GM18520 (cell line): ENCODE measurements around the gene SULT1C3.

Source experiments
- ATAC-seq: cut with Tn5 transposase; IDR thresholded peaks from one replicate; pipeline ENCODE4 v1.9.1; 2021; ENCODE audit not compliant: unreplicated experiment

The SULT1C3 gene

DNA sequence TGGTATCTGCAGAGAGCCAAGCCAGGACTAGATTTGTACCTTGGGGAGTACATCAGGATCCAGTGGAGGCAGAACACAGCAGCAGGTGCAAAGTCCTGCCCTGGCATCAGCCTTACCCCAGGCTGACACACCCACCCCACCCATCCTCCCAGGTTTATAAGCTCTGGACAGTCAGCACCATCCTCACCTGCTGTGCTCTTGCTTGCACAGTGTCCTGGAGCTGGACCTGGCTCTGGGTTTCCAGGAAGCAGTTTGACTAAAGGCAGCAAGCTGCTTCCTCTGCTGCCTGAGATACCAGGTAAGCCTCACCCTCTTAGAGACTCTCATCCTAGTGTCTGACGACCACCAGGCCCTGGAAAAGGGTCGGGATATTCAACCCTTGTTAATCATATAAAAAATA, at the start of gene SULT1C3:
SULT1C3 (plus strand) TSS at position 183 of the 400 bp plus-strand sequence. CDS start 7,227 bp downstream, outside the sequence.
- no peak for ATAC-seq

DNA sequence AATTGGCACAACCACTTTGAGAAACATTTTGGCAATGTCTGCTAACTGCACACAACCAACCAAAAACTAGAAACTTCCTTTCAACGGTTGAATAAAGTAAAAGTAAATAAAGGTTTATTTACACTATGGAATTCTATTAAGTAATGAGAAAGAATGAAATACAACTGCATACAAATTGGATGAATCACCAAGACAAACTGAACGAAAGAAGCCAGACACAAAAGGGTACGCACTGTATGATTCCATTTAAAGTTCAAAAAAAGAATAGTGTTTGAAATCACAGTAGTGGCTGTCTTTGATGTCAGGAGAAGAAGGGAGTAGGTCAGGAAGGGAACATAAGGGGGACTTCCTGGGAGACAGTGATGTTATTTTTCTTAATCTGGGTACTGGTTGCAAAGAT, 46.5 kb upstream of the SULT1C3 start:
- ATAC-seq = no peak

DNA sequence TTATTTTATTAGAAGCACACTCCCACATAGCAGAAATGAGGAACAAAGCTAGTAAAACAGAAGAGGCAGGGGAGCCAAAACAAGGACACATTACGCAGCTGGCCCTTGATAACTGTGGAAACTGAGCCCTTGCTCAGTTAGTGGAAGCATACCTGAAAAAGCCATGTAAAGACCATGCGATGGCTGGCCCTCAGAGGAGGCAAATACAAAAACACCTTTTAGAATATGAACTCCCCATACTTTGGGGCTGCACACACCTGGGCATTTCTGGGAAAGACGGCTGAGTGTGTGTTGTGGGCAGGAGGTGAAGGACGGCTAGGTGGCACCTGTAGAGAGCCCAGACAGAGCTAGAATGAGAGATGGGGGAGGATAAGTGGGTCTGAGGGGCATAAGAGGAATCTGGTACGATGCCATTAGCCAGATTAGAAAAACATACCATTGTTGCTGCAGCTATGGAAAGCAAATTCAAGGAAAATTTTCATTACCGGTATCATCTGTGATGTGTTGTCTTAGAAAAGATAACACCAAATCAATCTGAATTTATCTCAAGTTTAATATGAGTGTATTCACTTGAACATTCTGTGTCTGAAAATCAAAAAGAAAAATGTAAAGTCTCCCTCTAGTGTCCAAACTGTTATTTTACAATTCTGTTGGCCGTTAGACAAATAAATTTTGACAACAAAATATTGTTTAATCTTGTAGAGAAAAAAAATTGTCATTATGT, 45.2 kb upstream of the SULT1C3 start:
- no peak for ATAC-seq

DNA sequence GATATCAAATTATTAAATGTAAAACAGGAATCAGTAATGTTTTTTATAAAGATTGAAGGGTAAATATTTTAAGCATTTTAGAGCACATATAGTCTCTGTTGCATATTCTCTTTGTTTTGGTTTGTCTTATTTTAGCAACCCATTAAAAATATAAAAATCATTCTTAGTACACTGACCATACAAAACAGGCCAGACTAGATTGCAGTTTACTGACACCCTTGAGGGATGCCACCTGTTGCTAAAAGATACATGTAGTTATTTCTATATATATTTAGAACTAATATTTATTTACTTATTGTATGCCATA, 44.7 kb upstream of the SULT1C3 start:
- ATAC-seq = no peak

DNA sequence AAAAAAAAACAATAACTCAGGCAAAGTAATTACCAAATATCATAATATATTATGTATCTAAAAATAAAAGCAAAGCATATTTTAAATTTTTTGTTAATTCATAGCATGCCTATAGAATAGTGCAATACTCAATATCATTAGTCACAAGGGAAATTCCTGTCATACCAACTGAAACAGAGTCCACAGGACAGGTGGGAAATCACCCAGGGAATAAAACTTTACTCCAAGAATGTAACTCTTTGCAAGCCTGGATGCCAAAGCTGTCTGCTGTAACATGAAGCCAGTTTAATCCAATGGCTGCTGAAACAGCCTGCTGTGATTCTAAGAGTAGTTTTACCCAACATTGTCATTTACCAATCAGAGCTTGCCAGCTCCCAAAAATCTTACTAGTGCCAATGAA, 40.0 kb upstream of the SULT1C3 start:
- ATAC-seq = no peak

DNA sequence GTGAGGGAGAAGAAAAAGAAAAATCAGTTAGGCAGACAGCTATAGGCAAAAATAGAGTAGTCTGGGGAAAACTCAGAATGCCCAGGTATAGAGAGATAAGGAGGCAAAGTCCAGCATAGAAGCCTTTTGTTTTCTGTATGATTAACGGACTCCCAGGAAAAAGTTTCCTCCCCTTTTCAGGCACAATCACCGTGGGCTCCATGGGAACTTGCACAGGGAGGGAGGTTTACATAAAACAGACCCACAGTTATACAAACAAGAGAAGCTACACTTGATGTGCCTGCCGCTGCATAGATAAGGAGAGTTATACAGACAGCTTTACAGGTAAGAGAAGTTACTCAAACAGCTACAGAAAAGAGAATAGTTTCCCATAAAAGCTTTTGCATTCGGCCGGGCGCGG, 39.2 kb upstream of the SULT1C3 start:
- no peak for ATAC-seq

DNA sequence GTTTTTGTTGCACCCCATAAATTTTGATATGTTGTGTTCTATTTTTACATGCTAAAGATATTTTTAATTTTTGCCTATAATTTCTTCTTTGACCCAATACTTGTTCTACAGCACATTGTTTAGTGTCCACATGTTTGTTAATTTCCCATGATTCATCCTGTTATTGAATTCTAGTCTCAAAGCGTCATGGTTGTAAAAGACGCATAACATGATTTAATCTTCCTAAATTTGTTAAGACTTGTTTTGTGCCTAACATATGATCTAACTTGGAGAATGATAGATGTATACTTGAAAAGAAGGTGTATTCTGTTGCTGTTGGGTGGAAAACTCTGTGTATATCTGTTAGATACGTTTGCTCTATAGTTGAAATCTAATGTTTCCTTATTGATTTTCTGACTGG, 27.1 kb upstream of the SULT1C3 start:
- ATAC-seq = no peak

DNA sequence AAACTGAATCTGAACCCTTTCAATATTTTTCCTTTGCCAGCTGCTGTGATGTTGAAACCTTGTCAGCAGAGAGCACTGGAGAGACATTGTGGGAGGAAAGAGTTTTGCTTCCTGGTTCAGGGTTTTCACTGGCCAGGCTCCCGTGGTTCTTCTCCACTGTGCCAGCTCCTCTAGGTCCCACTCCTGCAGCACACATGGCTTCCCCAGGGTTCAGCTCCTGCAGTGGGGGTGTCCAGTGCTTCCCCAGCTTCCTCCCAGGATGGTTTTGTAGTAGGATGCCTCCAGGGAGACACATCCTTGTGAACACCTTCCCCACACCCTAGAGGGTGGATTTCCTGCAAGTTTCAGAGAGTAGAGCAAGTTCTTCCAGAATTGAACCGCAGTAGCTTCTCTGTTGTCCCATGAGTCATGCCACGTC, 24.0 kb upstream of the SULT1C3 start:
- ATAC-seq = no peak

DNA sequence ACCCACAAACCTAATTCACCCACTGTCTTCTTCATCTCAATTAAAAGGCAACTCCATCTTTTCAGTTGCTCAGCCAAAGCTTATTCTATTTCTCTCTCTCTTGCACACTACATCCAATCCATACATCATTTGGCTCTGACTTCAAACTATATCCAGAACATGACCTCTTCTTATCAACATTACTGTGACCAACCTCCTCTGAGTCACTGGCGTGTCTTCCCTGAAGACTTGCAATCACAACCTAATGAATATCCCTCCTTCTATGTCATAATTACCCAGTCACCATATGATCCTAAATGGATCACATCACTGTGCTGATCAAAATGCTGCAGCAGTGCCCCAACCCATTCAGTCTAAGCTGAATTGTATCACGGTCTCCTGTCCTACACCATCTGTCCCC, 22.6 kb upstream of the SULT1C3 start:
- ATAC-seq = no peak

DNA sequence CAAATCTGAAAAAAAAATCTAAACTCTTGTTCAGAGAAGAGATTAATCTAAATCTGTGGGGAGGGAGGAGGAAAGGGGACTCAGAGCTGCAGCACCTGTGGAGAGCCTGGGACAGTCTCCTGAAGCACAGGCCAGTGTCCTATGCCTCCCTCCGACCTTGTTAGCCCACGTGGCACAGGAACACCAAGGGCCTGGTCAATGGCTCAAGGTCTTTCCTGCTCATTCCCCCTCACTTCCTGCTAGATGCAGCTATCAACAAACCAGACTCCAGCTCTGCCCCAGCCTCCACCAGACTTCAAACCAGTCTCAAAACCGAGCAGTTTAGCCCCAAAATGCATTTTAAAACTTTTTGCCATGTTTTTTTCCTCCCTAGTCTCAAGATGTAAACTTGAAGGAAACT, 20.1 kb upstream of the SULT1C3 start:
- ATAC-seq = no peak

DNA sequence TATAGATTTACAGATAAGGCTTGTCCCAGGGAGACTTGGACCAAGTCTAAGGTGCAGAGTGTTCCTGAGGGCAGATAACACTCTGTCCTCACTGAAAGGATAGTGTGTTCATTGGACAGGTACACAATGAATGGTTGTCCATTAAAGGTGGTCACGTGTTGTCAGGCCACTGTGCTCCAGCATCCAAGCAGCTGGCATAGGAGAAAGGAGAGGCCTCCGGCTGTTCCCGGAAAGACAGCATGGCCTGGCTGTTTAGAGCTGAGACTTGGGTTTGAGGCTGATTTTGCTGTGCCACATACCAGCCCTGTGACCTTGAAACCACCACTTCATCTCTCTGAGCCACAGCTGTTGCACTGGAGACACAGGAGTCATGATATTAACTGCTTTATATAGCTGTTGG, 19.6 kb upstream of the SULT1C3 start:
- ATAC-seq = no peak

DNA sequence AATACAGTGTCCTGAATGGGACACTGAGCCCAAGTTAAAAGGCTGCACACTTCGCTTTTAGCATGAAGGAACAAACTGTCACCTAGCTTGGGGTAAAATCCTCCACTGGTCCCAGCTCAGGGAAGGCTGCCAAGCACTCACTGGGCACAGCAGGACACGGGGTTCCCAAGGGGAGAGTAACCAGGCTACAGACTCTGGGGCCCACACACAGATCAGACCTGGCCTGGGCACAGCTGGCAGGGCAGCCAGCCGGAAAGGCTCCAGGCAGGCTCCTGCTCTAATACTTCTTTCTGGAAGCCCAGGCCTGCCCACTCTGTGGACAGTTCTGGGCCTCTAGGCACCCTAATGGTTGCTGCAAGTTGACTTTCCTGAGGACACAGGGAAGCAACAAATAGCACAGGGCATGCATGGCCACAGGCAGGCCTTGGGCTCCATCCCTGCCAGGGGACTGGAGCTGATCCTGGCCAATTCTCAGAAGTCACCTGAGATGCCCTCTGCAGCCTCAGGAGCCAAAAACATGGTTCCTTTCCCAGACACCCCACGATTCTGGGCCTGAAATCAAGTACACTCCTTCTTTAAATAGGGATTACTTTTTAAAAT, 18.7 kb upstream of the SULT1C3 start:
- ATAC-seq = no peak

DNA sequence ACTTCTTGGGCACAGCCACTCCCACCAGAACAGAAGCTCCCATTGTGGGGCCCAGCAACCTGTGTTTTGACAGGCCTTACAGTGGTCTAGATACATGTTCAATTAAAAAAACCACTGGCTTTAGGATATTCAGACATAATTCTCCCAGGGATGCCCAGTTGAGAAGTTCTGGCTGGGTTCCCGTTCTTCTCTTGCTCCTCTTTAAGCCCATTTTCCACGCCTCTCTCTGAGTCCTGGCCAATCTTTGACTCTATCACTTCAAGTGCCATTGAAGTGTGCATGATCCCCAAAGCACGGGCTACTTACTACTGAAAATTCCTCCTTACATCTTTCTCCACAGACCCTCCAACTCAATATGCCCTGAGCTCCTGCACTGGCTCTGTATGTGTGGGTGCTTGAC, 17.5 kb upstream of the SULT1C3 start:
- no peak for ATAC-seq

DNA sequence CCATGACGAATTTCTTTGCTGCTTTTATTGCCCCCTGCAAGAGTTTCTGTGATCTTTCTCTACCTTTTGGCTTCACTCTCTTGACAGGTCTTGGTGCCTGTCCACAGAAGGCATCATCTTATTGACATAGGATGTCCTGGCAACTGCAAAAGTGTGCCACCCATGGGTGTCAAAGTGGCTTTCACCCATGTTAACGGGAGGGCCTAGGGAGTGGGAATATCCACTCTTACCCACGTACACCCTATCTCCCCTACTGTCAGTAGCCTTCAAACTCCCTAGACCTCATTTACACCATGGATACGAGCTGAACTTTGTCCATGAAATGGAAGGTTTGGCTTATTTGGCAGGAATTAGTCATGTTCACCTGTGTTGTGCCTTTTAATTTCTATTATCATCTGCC, 16.2 kb upstream of the SULT1C3 start:
- ATAC-seq = no peak

DNA sequence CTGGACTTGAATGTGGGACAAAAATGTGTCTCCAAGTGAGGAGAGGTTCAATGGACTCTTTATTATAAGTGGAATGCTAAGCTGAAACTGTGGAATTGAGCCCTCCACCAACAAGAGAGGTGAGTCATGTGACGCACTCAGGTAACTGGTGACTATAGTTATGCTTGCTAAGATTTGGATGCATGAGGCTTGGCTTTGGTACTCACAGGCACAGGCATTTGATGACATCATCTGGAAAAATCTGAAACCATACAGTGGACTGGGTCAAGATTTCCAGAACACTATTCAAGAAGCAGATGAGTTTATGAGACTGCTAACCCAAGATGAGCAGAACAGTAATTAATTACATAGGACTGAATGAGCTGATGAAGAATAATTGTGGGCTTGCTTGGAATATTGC, 15.7 kb upstream of the SULT1C3 start:
- ATAC-seq = no peak

DNA sequence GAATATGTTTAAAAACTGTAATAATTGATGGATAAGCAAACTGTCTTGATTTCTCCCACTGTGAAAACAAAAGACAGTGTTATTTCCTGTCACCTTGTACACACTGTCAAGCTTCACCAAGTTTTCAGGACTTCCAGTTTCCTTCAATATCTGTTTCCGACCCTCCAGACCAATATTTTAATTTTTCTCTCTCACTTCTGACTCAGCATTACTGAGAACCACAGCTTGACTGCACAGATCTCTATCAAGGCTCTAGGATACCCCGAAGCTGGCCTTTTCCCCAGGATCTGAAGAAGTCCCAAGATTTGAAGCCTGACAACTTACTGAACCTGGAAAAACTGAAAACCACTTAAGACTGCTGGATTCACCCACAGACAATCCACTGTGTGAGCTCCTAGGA, 13.2 kb upstream of the SULT1C3 start:
- ATAC-seq = no peak

DNA sequence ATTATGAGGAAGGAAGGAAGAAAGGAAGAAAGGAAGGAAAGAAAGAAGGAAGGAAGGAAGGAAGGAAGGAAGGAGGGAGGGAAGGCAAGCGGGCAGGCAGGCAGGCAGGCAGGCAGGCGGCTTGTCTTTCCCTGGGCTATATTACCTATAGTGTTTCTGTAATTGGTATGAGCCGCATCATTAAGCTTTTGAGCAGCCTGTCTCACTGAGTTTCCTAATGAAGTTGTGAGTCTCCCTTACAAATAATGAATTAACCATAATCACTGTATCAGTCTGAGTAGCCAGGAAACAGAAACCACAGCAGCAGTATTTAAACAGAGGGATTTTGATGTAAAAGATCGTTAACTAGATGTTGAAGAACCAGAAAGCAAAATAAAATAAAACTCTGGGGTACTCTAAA, 11.8 kb upstream of the SULT1C3 start:
- no peak for ATAC-seq

DNA sequence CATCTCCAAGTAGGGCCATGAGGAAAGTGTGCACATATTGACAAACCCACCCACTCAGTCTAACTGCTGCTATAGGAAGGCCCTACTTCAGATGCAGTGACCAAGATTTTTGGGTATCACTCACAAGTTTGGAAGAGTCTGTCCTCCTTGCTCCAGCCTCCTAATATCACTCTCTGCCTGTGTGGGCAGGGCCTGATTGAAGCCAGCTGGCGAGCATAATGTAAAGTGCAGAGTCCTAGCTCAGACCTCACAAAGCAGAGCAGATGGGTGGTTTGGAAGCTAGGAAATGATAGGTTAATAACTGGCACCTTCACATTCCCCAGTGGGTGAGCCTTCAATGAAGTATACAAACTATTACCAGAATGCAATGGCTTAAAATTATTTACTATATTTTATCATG, 11.2 kb upstream of the SULT1C3 start:
- no peak for ATAC-seq

DNA sequence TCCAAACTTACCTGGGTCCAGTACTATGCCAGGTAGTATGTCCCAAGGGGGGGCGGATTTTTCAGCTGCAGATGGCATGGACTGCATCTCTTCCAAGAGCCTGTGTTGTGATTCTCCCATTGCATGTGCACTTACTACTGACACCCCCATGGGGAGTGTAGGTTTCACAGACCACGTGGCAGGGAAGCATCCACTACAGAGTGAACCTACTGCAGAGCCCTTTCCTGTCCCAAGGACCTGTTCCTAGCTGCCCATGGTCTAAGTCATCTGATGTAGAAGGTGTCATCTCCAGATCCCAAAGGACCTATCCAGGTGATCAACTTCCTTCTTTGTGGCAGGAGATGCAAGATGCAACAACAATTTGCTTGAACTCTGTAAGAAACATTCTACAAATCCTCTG, 9.9 kb upstream of the SULT1C3 start:
- no peak for ATAC-seq

DNA sequence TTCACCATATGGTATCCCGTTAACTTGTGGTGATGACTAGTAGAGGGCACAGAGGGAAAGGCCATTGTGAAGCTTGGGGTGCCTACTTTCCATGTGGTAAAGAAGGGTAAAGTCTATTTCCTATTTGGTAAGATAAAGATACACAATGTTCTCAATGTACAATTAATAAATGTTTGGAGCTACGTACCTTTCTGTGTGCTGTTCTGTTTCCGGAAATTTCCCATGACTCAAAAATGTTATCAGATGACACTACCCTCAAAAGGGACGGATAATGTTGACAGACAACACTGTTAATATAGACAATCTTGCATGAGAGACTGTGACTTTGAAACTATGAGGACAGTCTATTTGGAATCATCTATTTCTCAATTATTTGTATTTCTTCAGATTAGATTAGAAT, 4.2 kb upstream of the SULT1C3 start:
- ATAC-seq = no peak

DNA sequence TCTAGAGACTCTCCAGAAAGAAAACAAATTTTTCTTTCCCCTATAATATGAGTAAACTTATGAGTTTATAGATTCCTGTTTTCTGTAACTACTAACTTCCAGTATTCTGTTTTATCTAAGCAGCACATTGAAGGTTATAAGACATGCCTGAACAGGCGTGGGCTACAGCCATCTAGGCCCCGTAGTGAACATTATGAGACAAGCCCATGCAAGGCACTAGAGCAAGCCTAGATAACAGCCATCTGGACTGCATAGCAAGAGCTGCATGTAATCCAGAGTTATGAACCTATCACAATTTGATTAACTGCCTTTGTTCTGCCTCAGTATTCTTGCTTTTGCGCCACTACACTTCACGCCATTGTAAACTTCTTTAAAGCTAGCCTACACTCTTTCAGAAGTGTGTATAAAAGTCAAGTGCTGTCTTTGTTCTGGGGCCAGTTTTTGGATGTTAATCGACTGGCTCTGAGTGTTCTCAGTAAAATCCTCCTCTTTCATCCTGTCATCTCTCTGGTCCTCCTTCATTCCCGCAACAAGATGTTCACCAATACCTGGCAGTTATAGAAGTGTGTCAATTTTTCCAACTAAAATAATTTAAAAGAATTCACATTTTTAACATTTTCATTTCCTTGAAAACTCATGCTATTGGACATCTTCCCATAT, 3.0 kb upstream of the SULT1C3 start:
- no peak for ATAC-seq

DNA sequence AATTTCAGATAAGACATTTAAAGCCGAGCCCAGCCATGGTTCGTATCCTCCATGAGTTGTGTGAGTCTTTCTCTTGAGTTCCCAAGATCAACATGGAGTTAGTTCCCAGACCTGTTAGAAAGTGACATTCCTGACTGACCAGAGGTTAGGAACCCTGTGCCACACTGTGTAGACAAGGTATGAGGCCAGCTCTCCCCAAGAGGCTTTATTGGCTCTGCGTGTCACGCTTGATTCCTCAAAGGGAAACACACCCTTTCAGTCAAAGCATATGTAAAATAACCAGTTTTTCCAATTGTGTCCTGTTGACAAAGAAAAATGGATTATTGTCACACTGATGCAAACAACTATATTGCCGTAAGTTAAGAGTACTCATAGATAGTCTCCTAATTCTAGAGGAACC, 1.2 kb downstream of the SULT1C3 start:
- no peak for ATAC-seq

DNA sequence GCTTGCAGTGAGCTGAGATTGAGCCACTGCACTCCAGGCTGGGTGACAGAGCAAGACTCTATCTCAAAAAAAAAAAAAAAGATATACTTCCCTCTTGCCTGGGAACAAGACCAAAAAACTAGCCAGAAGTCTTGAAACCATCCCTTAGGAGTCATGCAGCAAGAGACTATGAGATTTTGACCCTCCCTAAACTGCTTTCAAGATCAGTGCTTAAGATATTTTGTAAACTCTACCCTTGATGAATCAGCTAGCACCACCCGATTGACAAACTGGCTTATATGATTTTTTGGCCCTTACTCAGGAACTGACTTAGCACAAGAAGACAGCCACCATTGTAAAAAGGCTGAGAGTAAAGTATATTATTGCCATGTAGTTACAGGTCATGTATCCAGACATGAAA, 3.8 kb downstream of the SULT1C3 start:
- ATAC-seq = no peak
